GM18870 (cell line): ENCODE measurements around the gene CENPL.
"Not testable (repeated sequence)": the region's sequence is repeated elsewhere in the genome, so short reads cannot be mapped to it uniquely, and the experiment has no call there.

ENCODE experiments used
- ATAC-seq: cut with Tn5 transposase; IDR thresholded peaks from one replicate; pipeline ENCODE4 v1.9.1; 2021; ENCODE audit warnings: moderate library complexity; ENCODE audit not compliant: unreplicated experiment

CENPL gene

GRCh38 chr1:173824315-173825081 is at the start of gene CENPL, which contains the start of gene DARS2:
Gene CENPL, minus strand, starts transcription at chr1:173824883. Its CDS starts 13,584 bp downstream, at chr1:173811299.
Gene DARS2, plus strand, starts transcription at chr1:173824673. Its CDS starts 557 bp downstream, at chr1:173825230.
- ATAC-seq = peak; percentile 86

DNA sequence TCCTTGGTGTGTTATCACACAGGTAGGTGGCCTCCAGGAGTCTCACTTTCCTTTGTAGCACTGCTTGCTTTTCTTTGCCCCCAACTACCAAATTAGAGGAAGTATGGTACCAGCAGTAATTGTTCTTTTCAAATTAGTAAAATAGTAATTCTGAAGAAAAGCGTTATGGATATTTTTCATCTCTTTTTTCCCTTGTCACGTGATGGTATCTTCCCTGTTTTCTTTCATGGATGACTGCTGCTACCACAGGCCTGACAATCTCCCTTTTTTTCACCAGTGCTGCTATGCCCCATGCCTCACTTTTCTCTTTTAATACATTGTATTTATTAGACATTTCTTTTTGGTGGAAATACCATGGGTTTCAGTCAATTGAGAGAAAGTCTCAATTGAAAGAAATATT is 46.8 kb upstream of the CENPL start:
- ATAC-seq = no peak

DNA sequence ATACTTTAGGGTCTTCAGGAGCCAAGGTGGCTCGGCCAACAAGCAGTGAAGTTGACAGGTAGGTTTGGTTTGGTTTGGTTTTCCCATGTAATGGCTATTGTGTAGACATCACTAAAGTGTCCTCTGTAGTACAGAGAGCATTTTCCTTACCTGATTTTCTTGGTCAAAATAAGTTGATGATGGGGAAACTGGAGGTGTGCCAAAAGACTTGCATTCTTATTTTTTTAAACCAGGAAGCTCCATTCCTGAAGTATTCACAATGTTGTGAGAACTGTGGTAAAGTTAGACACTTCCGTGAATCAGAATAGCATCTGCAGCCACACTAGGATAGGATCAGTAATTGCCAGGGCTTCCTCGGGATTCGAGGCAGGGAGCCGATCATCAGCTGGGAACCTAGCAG is 46.4 kb upstream of the CENPL start:
- ATAC-seq = no peak

DNA sequence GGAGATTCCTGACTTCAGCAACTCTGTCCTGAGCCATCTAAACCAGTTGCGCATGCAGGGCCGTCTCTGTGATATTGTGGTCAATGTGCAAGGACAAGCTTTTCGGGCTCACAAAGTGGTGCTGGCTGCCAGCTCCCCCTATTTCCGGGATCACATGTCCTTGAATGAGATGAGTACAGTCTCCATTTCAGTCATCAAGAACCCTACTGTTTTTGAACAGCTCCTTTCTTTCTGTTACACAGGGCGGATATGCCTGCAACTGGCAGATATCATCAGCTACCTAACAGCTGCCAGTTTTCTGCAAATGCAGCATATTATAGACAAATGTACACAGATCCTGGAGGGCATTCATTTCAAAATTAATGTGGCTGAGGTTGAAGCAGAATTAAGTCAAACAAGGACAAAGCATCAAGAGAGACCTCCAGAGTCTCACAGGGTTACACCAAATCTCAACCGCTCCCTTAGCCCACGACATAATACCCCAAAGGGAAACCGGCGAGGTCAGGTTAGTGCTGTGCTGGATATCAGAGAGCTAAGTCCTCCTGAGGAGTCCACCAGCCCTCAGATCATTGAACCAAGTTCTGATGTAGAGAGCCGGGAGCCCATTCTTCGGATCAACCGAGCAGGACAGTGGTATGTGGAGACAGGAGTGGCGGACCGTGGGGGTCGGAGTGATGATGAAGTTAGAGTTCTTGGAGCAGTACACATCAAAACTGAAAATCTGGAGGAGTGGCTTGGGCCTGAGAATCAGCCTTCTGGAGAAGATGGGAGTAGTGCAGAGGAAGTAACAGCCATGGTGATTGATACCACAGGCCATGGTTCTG is 45.8 kb upstream of the CENPL start:
- ATAC-seq = no peak

DNA sequence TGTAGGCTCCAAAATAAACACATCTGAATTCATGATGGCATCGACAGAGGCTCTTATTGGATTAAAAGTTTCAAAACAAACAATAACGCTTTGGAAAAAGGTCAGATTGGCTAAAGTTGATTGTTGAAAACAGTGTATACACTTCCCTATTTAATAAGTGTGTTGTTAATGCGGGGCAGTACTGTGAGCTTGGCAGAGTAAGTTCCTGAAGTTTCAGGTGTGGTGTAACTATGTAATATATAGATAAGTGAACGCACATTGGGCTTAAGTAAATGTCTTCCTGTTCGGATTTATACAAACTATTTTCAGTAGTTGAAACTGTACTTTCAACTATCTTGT is 44.3 kb upstream of the CENPL start:
- no peak for ATAC-seq

DNA sequence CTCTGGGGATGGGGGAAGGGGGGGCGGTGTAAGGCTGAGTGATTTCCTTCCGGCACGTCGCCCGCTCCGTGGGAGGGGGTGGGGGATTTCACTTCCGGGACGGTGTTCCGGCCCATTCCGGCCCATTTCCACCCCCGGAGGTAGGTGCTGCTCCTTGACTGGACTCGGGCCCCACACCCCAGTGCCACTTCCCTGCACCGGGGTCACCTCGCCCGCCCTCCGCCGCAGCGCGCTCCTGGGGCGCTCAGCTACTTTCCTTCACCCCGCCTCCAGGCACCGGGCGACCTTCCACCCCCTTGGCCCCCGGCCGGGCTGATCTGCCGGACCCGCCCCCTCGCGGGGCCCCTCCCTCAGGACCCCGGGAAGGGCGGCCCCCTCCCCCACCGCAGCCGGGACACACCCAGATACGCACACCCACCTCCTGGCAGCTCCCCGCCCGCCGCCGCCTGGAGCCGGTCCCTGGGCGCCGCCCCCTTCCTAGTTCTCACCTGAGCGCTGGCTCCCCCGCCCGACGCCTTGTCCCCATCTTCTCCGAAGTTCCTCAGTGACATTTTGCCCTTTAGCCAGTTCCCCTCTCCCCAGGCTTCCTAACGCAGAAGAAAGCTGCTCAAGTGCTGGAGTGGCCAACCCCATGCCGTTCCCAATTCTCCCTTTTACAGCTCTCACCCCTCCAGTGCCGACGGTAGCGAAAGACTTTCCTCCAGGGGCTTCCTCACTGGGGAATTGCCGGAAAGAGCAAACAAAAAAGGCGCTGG is 43.8 kb upstream of the CENPL start, which contains the start of gene ZBTB37:
Gene ZBTB37, plus strand, starts transcription at position 115 of the 755 bp plus-strand sequence. CDS start 1,846 bp downstream, outside the sequence.
- peak; percentile 33 for ATAC-seq

DNA sequence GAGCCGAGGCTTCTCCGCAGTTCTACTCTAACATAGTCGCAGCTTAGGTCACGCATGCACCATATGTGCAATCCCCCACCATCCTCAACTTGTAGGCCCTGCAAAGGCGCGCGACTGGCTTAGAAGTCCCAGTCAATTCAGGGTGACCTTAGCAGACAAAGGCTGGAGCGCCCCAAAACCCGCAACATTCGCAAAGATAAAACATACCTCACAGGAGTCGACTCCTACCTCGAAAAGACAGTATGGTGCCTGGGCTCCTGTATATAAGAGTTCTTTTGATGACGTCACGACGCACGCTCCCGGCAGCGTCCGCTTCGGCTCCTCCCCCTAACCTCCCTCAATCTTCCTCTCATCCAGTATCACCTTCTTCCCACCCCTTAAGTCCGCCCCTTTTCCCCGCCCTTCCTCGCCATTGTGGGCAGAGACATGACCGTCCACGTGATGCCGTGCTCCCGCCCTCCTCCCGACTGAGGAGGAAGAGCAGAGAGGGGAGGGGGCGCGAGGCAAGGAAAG is 43.1 kb upstream of the CENPL start, which contains the start of gene GAS5:
Gene GAS5, minus strand, starts transcription at position 237 of the 513 bp plus-strand sequence.
- ATAC-seq = peak; percentile 80

GRCh38 chr1:173867141-173867752 is 42.6 kb upstream of the CENPL start:
- no peak for ATAC-seq

DNA sequence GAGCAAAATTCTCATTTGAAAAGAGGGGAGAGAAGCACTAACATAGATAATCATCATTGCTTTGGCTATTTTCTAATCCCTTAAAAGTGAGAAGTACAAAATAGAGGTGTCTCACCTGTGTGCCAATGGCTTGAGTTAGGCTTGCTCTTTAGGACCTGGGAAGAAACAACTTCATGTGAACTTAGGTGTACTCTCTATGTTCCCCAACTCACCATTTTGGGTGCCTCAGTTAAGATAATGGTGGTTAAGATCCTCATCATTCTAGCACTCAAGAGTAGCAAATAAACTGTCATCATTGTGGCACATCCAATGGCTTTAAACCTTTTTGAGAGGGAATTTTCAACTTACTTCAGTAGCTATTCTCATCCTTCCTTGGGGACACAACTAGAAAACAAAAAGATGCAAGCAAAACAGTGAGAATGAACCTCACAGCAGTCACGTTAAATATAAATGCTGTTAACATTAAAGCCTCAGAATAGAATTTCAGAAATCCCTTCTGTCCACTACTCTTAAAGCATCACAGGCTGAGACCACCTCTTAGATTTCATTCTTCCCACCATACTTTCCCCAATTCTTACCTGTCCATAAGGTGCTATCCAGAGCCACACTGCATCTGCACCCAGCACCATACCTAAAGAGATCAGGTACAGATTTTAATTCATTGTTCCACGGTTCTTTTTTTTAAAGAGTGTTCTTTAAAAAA is 41.9 kb upstream of the CENPL start:
- no peak for ATAC-seq

GRCh38 chr1:173865468-173866164 is 40.9 kb upstream of the CENPL start:
- no peak for ATAC-seq

GRCh38 chr1:173864179-173864867 is 39.6 kb upstream of the CENPL start:
- no peak for ATAC-seq

DNA sequence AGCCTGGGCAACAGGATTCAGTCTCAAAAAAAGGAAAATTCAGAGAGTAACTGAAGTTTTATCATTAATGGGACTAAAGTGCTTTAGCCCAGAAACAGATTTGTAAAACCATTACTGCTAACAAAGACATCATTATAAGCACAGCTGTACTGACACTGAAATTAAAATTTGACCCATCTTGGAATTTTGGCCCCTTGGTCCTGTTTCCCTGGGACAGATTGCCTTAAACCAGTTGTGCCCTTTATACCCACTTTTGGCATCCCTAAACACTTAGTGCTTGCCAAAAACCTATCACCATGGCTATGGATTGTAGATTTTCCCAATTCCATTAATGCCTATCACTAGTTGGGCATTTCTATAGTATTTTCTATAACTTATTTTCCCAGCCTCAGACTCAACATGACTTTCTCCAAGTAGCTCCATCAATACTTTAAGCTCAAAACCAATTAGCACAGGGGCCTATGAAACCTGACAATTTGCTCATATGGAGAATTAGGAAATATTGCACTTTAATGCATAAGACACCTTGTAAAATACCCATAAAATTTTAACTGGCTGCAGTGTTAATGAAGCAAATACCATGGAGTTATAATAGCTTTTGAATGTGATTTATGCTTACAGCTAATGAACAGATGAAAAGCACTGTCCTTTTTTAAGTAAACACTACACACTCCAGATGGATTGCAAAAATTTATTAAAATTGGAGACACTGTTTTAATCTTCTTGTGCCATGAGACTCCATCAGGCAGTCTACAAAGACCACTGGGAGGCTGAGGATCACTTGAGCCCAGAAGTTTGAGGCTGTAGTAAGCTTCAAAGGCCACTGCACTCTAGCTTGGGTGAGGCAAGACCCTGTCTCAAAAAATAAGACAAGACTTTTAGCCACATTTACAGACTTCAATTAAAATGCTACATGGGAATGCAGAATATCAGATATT is 38.8 kb upstream of the CENPL start:
- no peak for ATAC-seq

DNA sequence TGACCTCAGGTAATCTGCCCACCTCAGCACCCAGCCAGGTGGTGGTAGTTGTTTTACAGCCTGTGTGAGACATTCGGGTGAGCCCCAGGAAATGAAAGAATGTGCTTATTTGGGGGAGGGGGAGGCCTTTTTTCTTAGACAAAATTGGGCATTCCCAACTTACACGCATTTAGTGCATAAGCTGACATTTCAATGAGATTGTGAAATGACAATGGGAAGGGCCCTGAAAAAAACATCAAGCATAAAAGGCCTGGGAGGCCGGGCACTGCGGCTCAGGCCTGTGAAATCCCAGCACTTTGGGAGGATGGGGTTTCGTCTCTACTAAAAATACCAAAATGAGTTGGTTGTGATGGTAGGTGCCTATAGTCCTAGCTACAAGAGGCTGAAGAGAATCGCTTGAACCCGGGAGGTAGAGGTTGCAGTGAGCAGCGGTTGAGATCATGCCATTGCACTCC is 38.1 kb upstream of the CENPL start:
- no peak for ATAC-seq

DNA sequence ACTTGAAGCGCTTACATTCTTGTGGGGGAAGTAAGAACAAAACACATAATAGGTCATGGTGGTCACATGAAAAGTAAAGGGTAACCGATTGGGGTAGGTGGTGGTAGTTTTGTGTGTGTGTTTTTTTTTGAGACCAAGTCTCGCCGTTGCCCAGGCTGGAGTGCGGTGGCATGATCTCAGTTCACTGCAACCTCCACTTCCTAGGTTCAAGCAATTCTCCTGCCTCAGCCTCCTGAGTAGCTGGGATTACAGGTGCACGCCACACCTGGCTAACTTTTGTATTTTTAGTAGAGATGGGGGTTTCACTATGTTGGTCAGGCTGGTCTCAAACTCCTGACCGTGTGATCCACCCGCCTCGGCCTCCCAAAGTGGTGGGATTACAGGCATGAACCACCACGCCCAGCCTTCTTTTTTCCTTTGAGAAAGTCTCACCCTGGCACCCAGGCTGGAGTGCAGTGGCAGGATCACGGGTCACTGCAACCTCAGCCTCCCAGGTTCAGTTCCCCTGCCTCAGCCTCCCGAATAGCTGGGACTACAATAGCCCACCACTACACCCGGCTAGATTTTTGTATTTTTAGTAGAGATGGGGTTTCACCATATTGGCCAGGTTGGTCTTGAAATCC is 37.6 kb upstream of the CENPL start:
- not testable (repeated sequence) for ATAC-seq

DNA sequence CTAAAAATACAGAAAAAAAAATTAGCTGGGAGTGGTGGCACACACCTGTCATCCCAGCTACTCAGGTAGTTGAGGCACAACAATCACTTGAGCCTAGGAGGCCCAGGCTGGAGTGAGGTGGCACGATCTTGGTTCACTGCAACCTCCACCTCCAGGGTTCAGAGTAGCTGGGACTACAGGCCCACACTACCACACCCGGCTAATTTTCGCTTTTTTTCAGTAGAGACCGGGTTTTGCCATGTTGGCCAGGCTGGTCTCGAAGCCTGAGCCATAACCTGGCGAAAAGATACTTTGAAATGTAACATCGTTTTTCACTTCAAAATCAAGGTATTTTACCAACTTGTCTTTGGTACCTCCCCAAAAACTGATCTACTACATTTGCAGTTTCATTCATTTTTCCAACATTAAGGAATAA is 37.1 kb upstream of the CENPL start:
- no peak for ATAC-seq

DNA sequence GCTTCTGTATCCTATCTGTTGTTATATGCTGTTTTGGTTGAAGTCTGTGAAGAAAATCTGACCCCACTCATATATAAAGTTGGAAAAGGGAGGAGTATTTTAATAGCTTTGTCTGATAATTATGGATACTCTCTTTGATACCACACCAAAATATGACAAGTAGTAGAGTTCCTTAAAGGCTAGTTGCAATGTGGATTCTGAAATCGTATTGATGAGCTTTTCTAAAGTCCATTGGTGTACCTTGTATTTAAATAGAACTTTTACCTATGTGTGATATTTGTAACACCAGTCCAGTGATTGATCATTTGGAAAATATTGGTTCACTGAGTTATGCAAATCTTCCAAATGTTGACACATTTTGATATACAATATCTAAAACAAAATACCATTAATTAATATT is 35.4 kb upstream of the CENPL start:
- ATAC-seq = no peak

GRCh38 chr1:173859547-173859946 is 34.9 kb upstream of the CENPL start:
- not testable (repeated sequence) for ATAC-seq
